GM12874 (cell line): ENCODE data around the gene CEMIP2.

ENCODE experiments used
- TF ChIP-seq, protein P1 (sequence below): IDR thresholded peaks from 2 replicates; pipeline ENCODE4 v1.5.1; 2011; ENCODE audit warnings: low read depth, mild to moderate bottlenecking, control low read depth, low read length, moderate library complexity; ENCODE audit not compliant: insufficient read depth

The CEMIP2 gene

DNA sequence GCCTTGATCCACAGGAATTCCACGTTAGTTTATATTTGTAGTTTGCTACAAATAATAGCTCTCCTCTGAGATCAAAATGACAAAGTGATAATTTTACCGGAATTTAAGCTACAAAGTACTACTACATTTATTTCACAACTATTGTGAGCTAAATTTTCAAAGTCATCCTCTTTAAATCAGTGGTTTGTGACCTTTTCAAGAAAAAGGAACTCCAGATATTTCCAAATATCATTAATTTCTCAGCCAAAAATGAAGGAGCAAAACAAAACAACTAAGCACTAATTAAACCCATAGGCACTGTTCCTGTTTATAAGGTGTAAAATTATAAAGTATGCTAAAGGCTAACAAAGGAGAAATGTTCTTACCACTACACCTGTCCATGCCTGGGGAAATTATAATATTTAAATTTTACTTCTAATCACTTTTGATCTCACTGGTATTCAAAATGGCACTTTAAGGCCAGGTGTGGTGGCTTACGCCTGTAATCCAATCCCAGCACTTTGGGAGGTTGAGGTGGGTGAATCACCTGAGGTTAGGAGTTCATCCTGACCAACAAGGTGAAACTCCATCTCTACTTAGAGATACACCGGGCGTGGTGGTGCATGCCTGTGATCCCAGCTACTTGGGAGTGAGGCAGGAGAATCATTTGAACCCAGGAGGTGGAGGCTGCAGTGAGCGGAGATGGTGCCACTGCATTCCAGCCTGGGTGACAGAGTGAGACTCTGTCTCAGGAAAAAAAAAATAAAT lies 77.5 kb downstream of the CEMIP2 start:
- TF ChIP-seq, protein P1, sequence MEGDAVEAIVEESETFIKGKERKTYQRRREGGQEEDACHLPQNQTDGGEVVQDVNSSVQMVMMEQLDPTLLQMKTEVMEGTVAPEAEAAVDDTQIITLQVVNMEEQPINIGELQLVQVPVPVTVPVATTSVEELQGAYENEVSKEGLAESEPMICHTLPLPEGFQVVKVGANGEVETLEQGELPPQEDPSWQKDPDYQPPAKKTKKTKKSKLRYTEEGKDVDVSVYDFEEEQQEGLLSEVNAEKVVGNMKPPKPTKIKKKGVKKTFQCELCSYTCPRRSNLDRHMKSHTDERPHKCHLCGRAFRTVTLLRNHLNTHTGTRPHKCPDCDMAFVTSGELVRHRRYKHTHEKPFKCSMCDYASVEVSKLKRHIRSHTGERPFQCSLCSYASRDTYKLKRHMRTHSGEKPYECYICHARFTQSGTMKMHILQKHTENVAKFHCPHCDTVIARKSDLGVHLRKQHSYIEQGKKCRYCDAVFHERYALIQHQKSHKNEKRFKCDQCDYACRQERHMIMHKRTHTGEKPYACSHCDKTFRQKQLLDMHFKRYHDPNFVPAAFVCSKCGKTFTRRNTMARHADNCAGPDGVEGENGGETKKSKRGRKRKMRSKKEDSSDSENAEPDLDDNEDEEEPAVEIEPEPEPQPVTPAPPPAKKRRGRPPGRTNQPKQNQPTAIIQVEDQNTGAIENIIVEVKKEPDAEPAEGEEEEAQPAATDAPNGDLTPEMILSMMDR = no peak

DNA sequence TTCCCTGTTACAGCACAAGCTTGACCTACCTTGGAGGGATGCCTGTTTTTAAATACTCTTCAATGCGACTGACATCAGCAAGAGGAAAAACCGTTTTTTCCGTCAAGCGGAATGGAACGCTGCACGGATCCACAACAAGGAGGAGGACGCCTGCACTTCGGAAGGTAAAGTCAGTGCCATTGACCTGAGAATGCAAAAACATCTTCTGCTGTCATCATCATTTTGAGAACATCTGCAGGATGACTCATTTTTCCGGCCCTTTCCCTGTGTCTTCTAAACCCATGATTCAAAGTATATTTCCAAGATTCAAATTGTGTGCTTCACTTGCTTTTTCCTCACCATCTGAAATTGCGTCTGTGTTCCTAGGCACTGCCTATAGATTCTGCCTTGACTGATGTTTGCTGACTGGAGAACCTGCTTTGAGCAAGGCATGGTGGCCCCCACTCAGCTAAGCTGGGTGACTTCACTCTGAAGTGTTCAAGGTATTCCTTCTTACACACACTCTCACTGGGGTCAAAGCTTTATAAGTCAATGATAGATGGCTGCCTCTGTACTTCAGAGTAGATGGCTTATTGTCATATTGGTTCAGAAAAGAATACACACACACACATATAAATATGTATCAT lies 78.1 kb downstream of the CEMIP2 start:
- TF ChIP-seq, protein P1 = no peak

DNA sequence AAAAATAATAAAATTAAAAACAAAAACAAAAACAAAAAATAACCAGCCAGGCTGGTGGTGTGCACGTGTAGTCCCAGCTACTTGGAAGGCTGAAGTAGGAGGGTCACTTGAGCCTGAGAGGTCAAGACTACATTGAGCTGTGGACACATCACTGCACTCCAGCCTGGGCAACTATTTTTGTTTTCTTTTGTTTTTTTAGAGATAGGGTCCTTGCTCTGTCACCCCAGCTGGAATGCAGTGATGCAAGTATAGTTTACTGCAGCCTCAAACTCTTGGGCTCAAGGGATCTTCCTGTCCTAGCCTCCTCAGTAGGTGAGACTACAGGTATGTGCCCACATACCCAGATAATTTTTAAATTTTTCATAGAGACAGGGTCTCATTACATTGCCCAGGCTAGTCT lies 80.6 kb downstream of the CEMIP2 start:
- TF ChIP-seq, protein P1 = no peak

DNA sequence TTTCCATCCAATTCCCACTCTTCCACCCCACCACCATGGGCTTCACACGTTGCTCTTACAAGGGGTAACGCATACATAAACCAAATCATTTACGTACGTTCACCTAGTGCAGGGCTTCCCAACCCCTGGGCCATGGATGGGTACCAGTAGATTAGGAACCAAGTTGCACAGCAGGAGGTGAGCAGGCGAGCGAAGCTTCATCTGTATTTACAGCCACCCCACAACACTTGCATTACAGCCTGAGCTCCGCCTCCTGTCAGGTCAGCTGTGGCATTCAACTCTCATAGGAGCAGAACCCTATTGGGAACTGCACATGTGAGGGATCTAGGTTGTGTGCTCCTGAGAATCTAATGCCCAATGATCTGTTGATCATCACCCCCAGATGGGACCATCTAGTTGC lies 82.3 kb downstream of the CEMIP2 start:
- TF ChIP-seq, protein P1 = no peak

DNA sequence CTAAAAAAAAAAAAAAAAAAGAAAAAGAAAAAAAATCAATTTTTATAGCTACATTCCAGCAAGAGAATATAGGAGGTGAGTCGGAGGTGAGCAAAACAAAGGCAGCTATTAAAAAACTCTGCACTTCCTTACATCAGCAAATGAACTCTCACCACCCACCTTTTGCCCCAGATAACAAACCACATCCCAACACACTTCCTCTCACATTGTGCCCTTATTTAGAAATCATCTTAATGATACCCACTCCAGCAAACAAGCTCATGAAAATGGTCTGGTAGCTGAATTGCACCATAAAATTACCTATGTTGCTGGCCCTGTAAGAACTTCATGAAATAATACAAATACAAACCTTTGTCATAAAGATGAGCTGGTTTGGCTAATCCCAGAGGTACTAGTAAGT lies 82.9 kb downstream of the CEMIP2 start:
- TF ChIP-seq, protein P1 = no peak

DNA sequence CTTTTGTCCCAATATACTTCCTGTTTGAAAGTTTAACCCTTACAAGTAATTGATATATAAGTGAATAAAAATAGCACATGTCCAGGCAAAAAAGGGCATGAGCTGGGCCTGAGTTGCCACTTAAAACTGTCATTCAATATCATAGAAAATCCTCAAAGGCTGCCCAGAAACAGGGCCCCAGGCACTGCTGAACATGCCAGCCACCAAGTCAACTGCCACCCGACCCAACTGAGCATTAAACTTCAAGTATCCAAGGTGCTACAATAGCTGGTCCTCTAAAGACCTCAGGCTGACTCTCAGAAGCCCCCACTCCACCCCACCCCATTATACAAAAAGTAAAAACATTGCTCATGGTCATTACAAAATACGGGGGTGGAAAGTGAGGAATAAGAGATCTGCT lies 83.7 kb downstream of the CEMIP2 start:
- TF ChIP-seq, protein P1 = no peak

DNA sequence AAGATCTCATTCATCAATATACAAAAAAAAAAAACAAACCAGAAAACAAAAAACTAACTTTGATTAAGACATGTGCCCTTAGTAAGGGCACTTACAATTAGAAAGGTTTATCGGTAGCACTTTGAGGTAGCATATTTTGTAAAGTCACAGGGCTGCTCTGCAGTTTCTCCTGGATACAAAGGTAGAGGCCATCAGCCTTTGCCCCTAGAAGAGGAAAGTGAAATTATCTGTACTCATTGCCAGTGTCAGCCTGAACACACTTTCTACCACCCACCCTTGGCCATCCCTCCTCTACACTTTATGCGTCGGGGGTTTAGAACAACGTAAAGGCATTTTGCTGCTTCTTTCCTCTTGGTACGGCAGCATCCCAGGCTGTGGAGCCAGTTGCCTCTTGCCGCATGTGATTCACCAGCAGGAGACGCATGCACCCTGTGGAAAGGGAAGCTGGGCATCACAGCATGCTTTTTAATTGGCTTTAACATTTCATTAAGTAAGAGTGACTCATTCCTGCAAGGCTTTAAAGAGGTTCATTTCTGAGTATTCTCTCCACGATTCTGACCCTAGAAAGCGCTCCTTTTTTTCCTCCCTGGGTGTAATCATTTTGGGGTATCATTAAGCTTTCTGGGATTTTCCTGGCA lies 84.6 kb downstream of the CEMIP2 start:
- TF ChIP-seq, protein P1 = no peak
